Measurements from ENCODE around the gene MAP7D2. TPM values are rescaled to one million over a fixed set of nuclear protein-coding genes. Genes with fewer than 3 reads are reported as not detected.

Gene MAP7D2
- total RNA-seq, 1 donor from 2014 or later: 1.5 TPM

GRCh38 chrX:19981947-19982346, 134.8 kb downstream of the MAP7D2 start:
- Mint-ChIP-seq H3K27ac (no peak overlapping the region), H3K4me3 (ENCODE audit: low read depth) (no peak overlapping the region)

DNA sequence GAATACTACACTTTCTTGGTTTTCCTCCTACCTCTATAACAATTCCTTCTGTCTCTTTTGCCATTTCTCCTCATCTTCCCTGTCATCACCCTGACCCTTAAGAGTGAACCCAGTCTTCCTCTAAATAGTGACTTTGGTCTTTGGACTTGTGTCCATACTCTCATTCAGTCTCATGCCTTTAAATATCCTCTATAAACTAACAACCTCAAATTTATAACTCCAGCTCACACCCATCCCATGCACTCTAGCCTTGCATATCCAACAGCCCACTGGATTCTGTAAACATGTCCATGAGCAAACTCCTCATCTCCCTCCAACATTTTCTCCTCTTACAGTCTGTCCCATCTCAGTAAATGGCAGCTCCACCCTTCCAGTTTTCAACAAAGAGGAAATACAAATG, 140.9 kb downstream of the MAP7D2 start:
- no peak for TF ChIP-seq CTCF (IDR thresholded peaks at IDR 0.05; ENCODE audit: unreplicated experiment)
- peaks cover 37% of the 10 kb centered on the region for H3K9me3 Mint-ChIP-seq (ENCODE audit: low read depth)
- no peak for DNase-seq (ENCODE audit: low spot score, unreplicated experiment)
- H3K4me1 Mint-ChIP-seq (ENCODE audit: low read depth): peaks cover 2% of the 10 kb centered on the region
- no peak overlapping the region for H3K27ac Mint-ChIP-seq
- H3K27me3 Mint-ChIP-seq: no peaks in the 10 kb centered on the region
- H3K4me3 Mint-ChIP-seq (ENCODE audit: low read depth): no peak overlapping the region
- peaks cover 15% of the 10 kb centered on the region for H3K36me3 Mint-ChIP-seq (ENCODE audit: insufficient read depth)

More at GRCh38 chrX:19981947-19982346, 134.8 kb downstream of the MAP7D2 start:
- Mint-ChIP-seq H3K4me1 (ENCODE audit: low read depth) (peaks cover 4% of the 10 kb centered on the region), H3K36me3 (ENCODE audit: insufficient read depth) (peaks cover 14% of the 10 kb centered on the region), H3K27me3 (no peaks in the 10 kb centered on the region), H3K9me3 (ENCODE audit: low read depth) (peaks cover 35% of the 10 kb centered on the region)
- DNase-seq (ENCODE audit: low spot score, unreplicated experiment): no peak
- TF ChIP-seq CTCF (IDR thresholded peaks at IDR 0.05; ENCODE audit: unreplicated experiment): no peak

DNA sequence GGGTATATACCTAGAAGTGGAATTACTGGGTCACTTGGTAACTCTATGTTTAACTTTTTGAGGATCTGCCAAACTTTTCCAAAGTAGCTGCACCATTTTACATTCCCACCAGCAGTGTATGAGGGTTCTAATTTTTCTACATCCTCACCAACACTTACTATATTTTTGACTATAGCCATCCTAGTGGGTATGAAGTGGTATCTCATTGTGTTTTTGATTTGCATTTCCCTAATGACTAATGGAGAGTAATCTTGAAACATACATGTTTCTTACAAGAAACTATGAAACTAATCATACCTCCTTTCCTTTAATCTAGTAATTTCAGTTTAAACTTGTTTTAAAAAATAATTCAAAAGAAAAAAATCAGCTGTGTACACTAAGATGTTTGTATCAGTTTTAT, 143.7 kb downstream of the MAP7D2 start:
- no peak for DNase-seq (ENCODE audit: low spot score, unreplicated experiment)
- H3K4me1 Mint-ChIP-seq (ENCODE audit: low read depth): peaks cover 5% of the 10 kb centered on the region
- no peak overlapping the region for H3K4me3 Mint-ChIP-seq (ENCODE audit: low read depth)
- H3K27me3 Mint-ChIP-seq: no peaks in the 10 kb centered on the region
- H3K36me3 Mint-ChIP-seq (ENCODE audit: insufficient read depth): peaks cover 11% of the 10 kb centered on the region
- H3K27ac Mint-ChIP-seq: no peak overlapping the region
- TF ChIP-seq CTCF (IDR thresholded peaks at IDR 0.05; ENCODE audit: unreplicated experiment): no peak
- H3K9me3 Mint-ChIP-seq (ENCODE audit: low read depth): peaks cover 29% of the 10 kb centered on the region

GRCh38 chrX:19968276-19968675, 148.4 kb downstream of the MAP7D2 start:
- no peak for DNase-seq (ENCODE audit: low spot score, unreplicated experiment)
- TF ChIP-seq CTCF (IDR thresholded peaks at IDR 0.05; ENCODE audit: unreplicated experiment): no peak
- Mint-ChIP-seq H3K36me3 (ENCODE audit: insufficient read depth) (peaks cover 13% of the 10 kb centered on the region), H3K27me3 (no peaks in the 10 kb centered on the region), H3K27ac (no peak overlapping the region), H3K4me1 (ENCODE audit: low read depth) (peaks cover 22% of the 10 kb centered on the region), H3K9me3 (ENCODE audit: low read depth) (peaks cover 18% of the 10 kb centered on the region), H3K4me3 (ENCODE audit: low read depth) (no peak overlapping the region)

GRCh38 chrX:19966056-19966455, 150.7 kb downstream of the MAP7D2 start:
- DNase-seq (ENCODE audit: low spot score, unreplicated experiment): no peak
- Mint-ChIP-seq H3K27ac (no peak overlapping the region), H3K4me1 (ENCODE audit: low read depth) (peaks cover 22% of the 10 kb centered on the region), H3K9me3 (ENCODE audit: low read depth) (peaks cover 13% of the 10 kb centered on the region), H3K36me3 (ENCODE audit: insufficient read depth) (peaks cover 14% of the 10 kb centered on the region), H3K4me3 (ENCODE audit: low read depth) (no peak overlapping the region), H3K27me3 (no peaks in the 10 kb centered on the region)
- no peak for TF ChIP-seq CTCF (IDR thresholded peaks at IDR 0.05; ENCODE audit: unreplicated experiment)

All from progenitor cell of endocrine pancreas (in vitro differentiated cells).